HG03558 (cell line): ENCODE results near the gene CIB1.

Experiments used
- ATAC-seq: cut with Tn5 transposase; IDR thresholded peaks from one replicate; pipeline ENCODE4 v1.9.1; 2021; ENCODE audit warnings: moderate number of reproducible peaks; ENCODE audit not compliant: unreplicated experiment; ENCODE audit errors: extremely low read depth

CIB1 gene

DNA sequence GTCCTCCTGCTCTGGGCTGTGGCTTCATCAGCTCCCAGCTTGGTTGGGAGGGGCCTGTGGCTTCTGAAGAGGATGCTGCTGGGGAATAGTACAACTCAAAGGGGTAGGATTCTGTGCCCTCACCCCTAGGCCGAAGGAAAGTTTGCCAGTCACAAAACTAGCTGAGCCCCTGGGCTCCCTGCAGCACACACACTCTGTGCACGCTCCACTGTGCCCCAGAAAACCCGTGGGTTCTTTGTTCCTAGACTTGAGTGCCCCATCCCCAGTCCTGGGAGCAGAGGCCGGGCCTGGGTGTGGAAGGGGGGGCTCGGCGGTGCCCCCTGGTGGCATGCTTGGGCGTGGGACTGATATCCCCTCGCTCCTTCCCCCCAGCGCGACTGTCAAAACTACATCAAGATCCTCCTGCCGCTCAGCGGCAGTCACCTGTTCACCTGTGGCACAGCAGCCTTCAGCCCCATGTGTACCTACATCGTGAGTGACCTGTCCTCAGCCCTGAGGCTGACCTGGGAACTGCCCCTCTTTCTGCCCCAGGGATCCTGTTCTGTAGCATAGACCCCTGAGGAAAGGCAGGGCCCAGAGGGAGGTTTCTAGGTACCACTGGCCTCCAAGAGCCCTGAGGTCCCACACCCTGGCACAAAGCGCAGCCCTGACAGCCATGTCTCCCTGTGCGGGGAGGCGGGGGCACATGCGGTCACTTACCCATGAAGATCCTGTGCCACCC lies 14.2 kb downstream of the CIB1 start:
- ATAC-seq = no peak

DNA sequence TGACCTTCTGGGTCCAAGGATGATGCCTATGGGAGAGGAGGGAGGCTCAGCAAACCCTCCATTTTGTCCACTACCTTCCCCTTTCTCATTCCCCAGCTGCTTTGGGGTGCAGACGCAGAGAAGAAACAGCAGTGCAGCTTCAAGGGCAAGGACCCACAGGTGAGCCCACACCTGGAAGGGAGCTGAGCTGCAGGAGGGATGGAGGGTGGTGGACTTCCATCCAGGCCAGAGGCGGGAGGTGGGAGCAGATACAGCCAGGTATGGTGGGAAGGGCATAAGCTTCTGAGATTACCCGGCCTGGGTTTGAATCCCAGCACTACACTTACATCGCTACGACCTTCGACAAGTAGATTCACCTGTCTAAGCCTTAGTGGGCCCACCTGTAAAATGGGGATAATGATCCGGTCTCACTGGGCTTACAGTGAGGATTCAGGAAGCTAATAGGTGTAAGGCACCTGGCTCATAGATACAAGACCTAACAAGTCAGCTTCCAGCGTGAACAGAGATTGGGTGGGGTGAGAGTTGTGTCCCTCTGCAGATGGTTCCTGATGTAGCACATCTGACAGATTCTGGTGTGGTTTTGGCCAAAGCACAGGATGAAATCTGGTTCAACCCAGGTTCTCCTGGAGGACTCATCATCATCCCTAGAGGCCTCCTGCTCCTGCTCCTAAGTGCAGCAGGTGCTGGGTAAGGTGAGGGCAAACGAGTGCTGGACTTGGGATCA lies 15.9 kb downstream of the CIB1 start:
- ATAC-seq = no peak

DNA sequence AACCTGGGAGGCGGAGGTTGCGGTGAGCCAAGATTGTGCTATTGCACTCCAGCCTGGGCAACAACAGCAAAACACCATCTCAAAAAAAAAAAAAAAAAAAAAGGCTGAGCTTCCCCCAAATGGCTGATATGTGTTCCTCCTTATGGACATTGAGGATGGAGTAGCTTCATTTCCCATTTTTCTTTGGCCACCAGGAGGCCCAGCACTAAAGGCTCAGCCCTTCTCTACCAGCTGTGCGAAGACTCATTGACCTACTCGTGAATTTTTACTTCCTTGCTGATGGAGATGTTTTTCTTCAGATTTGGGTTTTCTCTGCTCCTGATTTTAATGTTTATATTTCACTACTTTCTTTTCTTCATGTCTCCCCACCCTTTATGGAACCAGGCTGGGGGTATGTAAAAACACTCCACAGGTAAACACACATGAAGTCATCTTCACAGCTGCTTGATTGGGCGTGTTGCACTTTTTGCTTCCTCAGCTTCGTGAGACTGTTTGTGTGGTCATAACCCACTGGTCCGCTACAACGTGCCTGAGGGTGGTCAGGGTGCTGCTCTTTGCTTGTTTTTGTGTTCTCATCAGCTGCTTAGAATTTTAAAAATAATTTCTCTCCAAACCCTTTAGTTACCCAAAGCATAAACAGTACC lies 19.1 kb downstream of the CIB1 start:
- ATAC-seq = no peak

DNA sequence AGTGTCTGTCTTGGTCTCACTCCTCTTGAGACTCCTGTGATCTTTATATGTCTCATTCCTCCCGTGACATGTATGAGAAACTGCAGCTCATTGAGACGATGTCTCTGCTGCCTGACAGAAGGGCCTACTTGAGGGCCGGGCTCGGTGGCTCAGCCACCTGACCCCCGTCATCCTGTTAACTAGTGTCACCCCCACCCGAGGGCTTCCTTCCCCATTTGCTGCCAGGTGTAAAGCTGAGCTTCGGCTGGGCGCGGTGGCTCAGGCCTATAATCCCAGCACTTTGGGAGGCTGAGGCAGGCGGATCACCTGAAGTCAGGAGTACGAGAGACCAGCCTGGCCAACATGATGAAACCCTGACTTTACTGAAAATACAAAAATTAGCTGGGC lies 19.9 kb downstream of the CIB1 start:
- no peak for ATAC-seq

DNA sequence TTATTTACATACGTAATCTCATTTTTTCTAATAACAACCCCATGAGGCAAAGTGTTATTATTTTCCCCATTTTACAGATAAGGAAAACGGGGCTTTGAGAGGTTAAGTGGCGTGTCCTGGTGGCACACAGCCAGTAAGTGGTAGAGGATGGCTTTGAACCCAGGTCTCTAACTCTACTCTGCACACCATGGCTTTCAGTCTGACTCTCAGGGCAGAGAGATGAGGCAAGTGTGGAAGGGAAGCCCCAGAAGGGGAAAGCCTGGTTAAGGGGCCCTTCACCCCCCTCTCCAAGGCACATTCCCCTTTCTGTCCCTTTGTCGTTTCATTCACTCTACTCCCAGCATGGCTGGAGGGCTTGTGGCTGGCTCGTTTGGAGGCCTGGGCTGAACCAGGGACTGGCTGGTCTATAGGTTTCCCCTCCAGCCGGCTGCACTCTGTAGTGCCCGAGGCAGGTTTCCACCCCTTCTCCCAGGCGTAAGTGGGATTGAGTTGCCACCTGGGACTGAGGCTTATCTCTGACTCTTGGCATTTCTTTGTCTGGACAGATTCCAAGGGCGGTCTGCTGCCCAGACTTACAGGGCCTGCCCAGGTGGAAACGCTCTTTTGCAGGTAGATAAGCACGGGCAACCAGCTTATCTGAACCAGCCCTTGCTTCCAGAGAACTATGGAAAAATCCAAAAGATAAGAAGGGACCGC lies 20.5 kb downstream of the CIB1 start:
- no peak for ATAC-seq

DNA sequence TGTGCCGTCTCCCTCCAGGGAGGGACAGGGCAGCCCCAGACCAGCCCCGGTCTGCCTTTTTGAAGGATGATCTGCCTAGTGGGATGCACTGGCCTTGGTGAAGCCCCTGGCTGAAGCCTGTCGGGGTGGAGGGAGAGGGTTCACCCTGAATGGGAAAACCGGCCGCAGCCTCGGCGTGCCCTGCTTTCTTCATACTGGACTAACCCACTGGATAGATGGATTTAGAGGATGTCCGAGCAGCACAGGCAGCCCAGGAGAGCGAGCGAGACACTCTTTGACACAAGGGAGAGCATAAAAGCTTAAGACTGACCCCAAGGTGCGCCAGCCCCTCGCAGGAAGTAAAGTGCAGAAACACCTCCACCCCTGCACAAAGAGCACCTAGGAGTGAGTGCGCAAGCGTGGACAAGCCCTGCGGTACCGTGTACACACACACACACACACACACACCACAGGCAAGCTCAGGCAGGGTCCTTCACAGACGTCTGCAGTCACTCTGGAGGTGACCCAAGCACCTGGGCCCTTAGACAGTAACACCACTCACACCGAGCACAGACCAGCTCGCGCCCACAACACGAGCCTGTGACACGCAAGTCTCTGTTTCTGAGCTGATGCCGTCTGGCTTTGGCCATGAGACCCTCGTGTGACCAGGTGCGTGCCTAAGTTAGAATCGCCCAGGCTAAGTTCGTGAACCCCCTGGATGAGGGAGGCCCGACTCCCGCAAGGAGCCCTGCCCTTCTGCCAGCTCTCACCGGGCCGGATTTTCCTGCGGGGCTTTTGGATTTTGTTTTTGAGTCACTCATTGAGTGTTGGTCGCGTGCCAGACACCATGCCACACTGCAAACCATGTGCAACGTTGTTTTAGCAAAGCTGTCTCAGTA lies 21.3 kb downstream of the CIB1 start:
- no peak for ATAC-seq

DNA sequence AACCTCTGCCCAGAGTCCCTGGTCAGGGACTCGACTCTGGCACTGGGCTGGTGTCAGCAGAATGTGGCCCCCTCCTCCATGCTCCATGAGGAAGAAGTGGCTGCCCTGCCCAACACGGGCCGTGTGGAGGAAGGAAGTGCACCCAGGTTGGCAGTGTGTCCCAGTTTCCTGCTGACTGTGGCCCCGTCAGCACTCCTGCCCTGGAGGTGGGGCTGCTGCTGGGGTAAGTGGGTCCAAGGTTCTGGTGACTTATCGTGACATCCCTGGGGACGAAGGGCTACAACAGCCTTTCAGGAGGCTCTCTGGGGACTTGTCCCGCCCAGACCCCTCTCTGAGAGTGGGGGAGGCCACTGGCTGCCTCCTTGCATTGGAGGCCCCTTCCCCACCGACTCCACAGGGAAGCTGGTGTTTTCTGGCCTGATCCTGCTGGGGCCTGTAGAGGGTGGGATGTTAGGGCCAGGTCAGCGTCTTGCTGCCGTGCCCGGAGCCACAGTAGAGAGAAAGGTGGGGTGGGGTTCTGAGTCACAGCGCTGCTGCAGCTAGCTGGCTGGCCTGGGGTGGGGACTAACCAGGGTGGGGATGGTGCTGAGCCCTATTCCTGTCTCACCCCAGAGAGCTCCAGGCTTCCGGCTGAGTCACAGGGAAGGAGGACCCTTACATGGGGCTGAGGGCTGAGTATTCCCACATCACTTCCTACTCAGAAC lies 22.1 kb downstream of the CIB1 start:
- ATAC-seq = no peak

DNA sequence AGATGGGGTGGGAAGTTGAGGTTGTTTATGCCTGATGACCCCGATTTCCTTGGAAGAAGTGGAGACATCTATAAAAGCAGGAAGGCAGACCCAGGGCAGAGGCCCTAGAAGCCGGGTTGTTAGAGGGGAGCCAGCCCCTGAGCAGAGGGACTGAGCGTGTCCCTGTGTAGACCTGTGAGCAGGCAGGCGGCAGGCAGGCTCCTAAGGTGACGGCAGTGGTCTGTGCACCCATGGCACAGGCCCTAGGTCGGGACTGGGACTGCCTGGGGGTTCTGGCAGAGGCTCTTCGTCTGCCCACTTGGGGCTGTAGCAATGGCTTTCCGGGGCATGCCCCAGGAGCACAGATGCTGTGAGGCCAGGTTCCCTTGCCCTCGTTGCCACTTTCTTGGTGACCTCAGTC lies 22.7 kb downstream of the CIB1 start:
- ATAC-seq = no peak

DNA sequence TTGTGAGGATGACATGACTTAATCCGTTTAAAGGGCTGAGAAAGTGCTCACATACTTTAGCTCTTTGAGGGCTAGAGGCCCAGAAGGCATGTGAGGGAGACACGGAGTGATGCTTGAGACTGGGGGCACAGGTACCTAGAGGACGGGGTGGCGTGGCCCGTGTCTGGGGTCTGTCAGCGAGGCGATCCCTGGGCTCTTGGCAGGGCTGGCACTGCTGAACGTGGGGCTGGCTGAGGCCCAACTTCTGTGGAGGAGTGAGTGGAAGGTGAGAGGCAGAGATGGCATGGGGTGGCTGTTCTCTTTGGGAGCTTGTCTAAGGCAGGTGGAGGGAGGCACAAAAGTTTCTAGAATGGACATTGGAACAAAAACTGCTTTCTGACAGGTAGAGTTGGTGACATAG lies 23.1 kb downstream of the CIB1 start:
- no peak for ATAC-seq

DNA sequence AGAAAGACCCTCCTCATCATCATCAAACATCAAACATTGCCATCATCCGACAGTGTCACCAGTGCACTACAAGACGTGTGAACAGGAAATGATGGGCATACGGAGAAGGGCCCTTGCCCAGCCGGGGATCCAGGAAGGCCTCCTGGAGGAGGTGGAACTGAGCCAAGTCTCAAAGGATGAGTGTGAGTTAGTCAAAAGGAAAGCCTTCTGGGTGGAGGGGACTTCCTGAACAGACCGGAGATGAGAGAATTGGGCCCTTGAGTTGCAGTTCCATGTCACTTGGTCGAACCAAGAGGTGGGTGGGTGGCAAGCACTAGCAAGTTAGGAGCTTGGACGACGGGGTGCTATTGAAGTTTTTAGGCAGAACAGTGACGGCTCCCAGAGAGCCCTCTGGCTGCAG lies 24.1 kb downstream of the CIB1 start:
- no peak for ATAC-seq

DNA sequence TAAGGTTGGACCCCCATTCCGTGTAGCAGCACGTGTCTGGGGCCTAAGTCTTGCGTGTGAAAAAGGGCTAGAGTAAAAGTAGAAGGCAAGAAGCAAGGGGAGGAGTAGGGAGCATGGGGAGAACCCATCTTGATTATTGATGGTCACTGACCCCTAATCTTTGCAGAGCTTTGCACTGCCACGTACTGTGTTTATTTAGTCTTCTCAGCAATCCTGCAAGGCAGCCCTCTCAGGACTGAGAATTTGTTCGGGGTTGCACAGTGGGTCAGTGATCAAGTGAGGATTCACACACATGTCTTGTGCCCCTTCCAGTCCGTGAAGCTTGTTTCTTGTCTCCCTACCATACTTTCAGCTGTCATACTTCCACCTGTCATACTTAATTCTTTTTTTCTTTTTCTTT lies 25.4 kb downstream of the CIB1 start:
- ATAC-seq = no peak

DNA sequence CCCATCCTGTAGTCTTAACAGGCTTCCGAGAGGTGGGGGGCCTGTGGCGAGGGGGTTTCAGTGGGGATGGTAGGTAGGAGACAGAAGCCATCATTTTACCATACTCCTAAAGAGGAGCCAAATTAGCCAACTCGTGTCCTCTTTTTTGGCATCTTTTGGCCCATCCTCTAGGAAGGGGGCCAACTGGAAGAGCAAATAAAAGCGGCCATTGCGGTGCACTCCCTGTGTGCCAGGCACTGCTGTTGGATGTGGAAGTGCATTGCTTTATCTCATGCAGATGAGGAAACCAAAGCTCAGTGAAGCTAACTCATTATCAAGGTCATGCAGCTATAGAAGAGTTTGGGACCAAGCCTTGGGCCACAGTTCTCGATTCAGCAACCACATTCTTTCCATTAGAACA lies 26.5 kb downstream of the CIB1 start:
- no peak for ATAC-seq

DNA sequence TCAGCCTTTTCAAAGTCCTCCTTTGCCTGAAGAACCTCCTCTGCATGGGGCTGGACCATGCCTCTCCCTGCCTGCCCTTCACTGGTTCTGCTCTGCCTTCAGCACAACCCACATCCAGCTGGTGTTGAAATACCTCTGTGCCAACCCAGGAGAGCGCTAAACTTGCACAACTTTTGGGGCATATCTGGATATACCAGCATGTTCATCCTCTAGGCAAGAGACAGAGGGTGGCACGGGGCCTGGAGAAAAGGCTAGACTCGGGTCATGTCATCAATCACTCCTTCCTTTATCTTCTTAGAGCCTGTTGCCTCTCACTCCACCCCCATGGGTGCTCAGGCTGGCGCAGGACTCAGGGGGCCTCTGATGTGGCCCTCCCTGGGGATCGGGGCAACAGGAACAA lies 27.9 kb downstream of the CIB1 start:
- ATAC-seq = no peak

DNA sequence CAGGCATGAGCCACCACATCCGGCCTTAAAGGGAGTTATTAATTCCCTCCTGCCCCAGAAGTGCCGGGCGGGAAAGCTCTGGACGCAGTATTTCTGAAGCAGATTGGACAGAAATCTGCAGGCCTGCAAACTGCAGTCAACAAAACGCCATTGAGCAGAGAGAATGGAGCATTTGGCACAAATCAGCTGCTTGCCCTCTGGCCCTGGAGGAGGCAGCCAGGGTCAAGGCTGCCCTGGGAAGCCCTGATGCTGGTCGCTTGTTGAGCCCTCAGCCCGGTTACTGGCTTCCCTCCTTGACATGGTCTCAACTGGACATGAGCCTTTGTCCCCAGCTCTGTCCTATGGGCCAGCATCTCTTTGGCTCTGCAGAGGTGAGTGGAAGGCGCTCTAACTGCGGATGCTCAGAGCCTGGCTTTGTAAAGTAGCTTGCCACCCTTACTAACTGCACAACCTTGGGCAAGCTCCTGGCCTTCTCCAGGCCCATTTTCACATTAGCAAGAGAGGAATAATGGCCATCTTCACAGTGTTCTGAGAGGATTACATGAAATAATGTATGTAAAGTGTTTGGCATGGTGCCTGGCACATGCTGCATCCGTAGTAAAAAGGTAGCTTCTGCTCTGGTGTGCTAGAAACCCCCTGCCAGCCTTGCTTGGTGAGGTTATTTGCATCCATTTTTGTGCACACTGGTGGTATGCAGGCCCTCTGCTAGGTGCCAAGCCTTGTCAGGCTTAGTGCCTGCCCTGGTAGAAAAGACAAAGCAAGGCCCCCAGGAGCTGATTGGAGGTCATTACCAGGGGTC lies 28.5 kb downstream of the CIB1 start:
- no peak for ATAC-seq

DNA sequence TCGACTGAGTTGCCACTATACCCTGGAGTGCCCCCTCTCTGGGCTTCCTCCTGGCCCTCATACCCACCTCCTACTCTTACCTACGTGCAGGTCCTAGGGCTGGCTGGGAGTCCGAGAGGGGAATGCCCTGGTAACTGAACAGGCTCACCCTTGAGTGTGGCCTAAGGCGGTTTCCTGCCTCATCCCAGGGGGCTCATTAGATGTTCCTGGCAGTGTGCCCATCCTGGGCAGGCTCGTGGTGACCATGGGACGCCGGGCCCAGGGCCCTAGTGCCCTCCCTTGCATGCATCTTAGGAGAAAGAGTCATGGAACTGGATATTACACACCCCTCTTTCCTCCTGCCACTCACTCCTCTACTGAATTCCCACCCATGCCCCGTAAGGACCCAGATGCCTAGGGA lies 29.8 kb downstream of the CIB1 start:
- no peak for ATAC-seq

DNA sequence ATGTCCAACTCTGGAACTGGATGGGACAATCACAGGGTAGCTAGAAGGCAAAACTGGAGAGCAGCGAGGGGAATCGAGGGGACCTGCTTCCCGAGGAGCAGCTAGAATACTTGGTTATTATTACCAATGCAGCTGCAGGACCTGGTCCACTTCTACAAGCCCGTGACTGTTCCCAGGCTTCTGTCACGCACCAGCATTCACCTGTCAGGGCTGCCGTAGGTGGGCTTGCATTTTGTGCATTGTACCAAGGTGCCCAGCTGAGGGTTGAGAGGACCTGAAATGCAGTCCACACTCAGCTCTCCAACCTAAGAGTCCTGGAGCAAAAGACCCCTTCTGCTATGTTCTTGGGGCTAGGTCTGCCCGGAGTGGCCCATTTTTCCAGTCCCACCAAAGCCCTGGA lies 30.3 kb downstream of the CIB1 start:
- no peak for ATAC-seq

DNA sequence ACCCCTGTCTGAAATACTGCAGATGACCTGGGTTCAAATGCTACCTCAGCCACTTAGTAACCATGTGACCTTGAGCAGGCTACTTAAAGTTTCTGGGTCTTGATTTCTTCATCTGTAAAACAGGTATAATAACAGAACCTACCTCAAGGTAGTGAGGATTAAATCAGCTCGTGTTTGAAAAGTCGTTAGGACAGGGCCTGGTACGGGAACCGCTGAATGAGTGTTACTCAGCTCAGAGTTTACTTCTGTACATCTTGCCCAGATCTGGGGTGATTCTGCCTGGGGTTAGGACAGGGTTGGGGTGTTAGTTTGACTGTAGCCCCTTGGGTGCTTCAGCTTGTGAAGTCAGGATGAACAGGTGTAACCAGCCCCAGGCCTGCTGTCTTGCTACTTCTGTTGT lies 30.8 kb downstream of the CIB1 start:
- ATAC-seq = no peak

DNA sequence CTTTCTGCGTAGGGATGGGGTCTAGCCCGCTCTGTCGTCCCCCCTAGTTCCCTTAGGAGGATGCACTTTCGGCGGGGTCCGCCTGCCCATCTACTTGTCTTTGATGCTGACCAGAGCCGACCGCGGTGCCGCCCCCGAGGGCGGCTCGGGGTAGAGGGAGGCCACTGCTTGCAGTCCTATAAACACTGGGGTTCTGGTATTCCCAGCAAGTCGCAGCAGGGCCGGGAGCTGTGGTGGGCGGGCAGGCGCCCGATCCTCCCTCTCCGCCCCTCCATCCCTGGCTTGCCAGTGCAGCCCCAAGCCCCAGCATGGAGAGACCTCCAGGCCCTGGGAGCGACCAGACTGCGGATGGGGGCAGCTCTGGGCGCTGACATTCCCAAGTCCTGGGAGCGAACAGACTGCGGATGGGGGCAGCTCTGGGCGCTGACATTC lies 31.8 kb downstream of the CIB1 start:
- ATAC-seq = no peak
